Ovary (tissue), 9 donors: ENCODE results near the gene WWC1. TPM values are rescaled to one million over a fixed set of nuclear protein-coding genes. Genes with fewer than 3 reads are reported as not detected.

Experiments used
- DNase-seq, 5 donors: peaks; one replicate each; pipeline ENCODE4 v3.0.0-alpha.2; 2019 to 2020
- H3K27ac ChIP-seq, 2 donors: fragments of 200-600 bp; one replicate each; pipeline versions ENCODE4 v1.5.1 to v1.8.0; 2019 to 2022
- H3K27me3 ChIP-seq: fragments of 200-600 bp; one replicate; pipeline ENCODE4 v1.8.0; 2022
- H3K36me3 ChIP-seq: fragments of 200-600 bp; sonication (generic); one replicate; pipeline ENCODE4 v1.5.1; 2019
- H3K4me1 ChIP-seq: one replicate; pipeline ENCODE4 v1.8.1; 2013; ENCODE audit warnings: mild to moderate bottlenecking, moderate library complexity; ENCODE audit not compliant: insufficient read depth
- H3K4me3 ChIP-seq: fragments of 200-600 bp; sonication (generic); one replicate; pipeline ENCODE4 v1.5.1; 2017
- H3K9me3 ChIP-seq, 2 donors: fragments of 200-600 bp in 1 of 2; sonication (generic) in 1 of 2; one replicate each; pipeline versions ENCODE4 v1.5.1 to v1.8.1; 2013 to 2019; ENCODE audit warnings: mild to moderate bottlenecking in 1 of 2, moderate library complexity in 1 of 2
- EP300 ChIP-seq: sonication (generic); formaldehyde crosslinking; IDR thresholded peaks from one replicate; pipeline ENCODE4 v1.6.1; 2017; ENCODE audit warnings: antibody characterized with exemption
- POLR2A ChIP-seq: fragments of 450-650 bp; IDR thresholded peaks from one replicate; pipeline ENCODE4 v1.6.1; 2017; ENCODE audit warnings: antibody characterized with exemption, mild to moderate bottlenecking, moderate library complexity
- whole genome bisulfite sequencing, 3 donors: extraction: QIAGEN DNeasy Blood & Tissue Kit in 1 of 3; methylation state at CpG; one replicate each; pipeline versions ENCODE4 v1.1.5 to v1.1.7; 2013 to 2017; 5-methylcytosine and 5-hydroxymethylcytosine counted together
- intact Hi-C, 4 donors: fragments of 100-400 bp; cut with DNase I; formaldehyde crosslinking; loops; one replicate each; pipeline versions ENCODE4 v1.11.0 to v1.15.1; 2022 to 2023
- polyA plus RNA-seq, 2 donors: library from polyadenylated mRNA; stranded (reverse); fragments of 200-250 nt in 1 of 2; fragments of 350-450 nt in 1 of 2; fragmentation: Illumina TruSeq in 1 of 2; extraction: RNeasy Lipid Tissue Mini Kit (QIAGEN cat#74804) in 1 of 2; gene quantifications; one replicate each; pipeline ENCODE4 v1.2.3, GENCODE V29; 2013 to 2014
- total RNA-seq, 7 donors: library from RNA; depleted of rRNA in 2 of 7; stranded (reverse); fragments of >200 nt in 2 of 7; fragmentation: NEBNext Ultra II Directional in 3 of 7; extraction: Animal tissue kit (Norgen Biotek cat#: 25700) in 3 of 7; gene quantifications; one replicate each; pipeline versions ENCODE4 v1.1.0 to v1.2.4, GENCODE V29; 2016 to 2023
- TF ChIP-seq, protein P1 (sequence below), 3 donors: fragments of 450-650 bp in 2 of 3; fragments of 200-600 bp in 1 of 3; IDR thresholded peaks; one replicate each; pipeline versions ENCODE4 v1.5.1 to v1.8.0; 2016 to 2022; ENCODE audit warnings: antibody characterized with exemption in 3 of 3, mild to moderate bottlenecking in 1 of 3
- donor health status: DM: no; HTN: no; CAD: no; lungs with moderate emphysema.
- donor health status: DM: no; HTN: no; CAD: no.
- donor health status: Bipolar disorder and iron deficiency.
- donor health status: DM: yes; HTN: yes; CAD: no.
- donor health status: DM: no; HTN: no; CAD: no.
- donor health status: DM: yes; HTN: yes; CAD: no.

The WWC1 gene
- total and polyA plus RNA-seq, 9 donors, result 0.58 to 60.3 (median 5.3) TPM

DNA sequence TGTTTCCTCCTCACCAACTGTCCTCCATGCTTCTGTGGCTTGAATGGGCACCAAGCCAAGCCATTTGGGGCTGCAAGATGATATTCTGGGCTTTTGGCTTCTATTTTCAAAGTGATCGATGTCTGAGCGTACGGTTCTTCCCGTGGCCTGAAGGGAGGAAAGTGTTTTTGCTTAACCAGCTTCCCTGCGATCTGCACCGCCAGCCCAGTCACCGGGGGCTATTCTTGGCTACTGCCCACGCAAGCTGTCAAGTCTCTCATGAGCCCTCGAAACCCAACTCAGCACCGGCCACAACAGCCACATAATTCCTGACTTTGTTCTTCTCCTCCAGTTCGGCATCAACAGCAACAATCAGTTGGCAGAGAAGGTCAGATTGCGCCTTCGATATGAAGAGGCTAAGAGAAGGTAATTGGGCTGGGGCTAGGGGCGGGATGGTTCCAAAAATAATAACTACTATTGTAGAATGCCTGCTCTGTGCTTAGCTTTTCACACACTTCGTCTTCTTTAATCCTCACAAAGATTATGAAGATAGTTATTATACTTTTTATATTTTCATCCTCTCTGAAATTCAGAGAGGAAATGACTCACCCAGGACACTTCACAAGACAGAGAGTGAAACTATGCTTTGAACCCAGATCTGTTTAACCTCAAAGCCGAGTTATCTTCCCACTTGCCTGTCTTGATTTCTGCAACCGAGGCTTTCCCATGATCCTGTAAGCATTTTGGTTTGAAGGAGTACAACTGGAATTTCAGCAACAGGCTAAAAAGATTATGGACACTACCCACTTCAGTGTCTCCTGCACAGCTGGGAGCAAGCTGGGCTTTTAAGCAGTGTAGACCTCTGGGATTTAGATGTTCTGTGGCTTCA lies 118.4 kb downstream of the WWC1 start:
- intact Hi-C loops, result no loop called here
- WGBS, 3 donors, result 46 to 52% (median 48%) methylated on average over 17 of the region's 17 CpGs
- TF ChIP-seq POLR2A (no peak), EP300 (no peak)
- TF ChIP-seq, protein P1, sequence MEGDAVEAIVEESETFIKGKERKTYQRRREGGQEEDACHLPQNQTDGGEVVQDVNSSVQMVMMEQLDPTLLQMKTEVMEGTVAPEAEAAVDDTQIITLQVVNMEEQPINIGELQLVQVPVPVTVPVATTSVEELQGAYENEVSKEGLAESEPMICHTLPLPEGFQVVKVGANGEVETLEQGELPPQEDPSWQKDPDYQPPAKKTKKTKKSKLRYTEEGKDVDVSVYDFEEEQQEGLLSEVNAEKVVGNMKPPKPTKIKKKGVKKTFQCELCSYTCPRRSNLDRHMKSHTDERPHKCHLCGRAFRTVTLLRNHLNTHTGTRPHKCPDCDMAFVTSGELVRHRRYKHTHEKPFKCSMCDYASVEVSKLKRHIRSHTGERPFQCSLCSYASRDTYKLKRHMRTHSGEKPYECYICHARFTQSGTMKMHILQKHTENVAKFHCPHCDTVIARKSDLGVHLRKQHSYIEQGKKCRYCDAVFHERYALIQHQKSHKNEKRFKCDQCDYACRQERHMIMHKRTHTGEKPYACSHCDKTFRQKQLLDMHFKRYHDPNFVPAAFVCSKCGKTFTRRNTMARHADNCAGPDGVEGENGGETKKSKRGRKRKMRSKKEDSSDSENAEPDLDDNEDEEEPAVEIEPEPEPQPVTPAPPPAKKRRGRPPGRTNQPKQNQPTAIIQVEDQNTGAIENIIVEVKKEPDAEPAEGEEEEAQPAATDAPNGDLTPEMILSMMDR (IDR thresholded peaks at IDR 0.05), result no peak
- Histone ChIP-seq H3K36me3 (no peaks in the 10 kb centered on the region), H3K27me3 (no peaks in the 10 kb centered on the region), H3K4me1 (no peaks in the 10 kb centered on the region), H3K9me3 (no peaks in the 10 kb centered on the region), H3K4me3 (no peak overlapping the region), H3K27ac (no peak overlapping the region)
- DNase-seq, result no peak

DNA sequence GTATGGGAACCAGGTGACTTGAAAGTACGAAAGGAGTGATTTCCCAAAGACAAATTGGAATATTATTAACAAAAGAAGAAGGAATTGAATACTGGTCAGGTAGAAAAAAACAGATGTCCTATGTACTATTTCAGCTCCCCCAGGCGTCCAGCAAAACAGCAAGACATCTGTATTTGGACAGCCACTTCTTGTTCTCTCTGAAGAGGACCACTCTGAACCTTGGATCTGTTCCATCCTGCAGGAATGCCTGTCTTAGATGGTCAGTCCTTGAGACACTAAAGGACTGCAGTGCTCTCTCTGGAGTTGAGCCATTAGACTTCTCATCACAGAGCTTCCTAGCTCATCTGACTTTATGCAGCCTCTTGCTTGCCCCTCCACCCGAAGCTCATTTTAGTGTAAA lies 120.4 kb downstream of the WWC1 start:
- intact Hi-C loops, result no loop called here
- Histone ChIP-seq H3K36me3 (no peaks in the 10 kb centered on the region), H3K27me3 (no peaks in the 10 kb centered on the region), H3K4me3 (no peak overlapping the region), H3K4me1 (no peaks in the 10 kb centered on the region), H3K9me3 (no peaks in the 10 kb centered on the region), H3K27ac (no peak overlapping the region)
- no peak for TF ChIP-seq POLR2A
- TF ChIP-seq, protein P1 (IDR thresholded peaks at IDR 0.05), result no peak
- TF ChIP-seq EP300, result no peak
- no peak for DNase-seq
- WGBS, 3 donors, result 73 to 86% (median 80%) methylated on average over 3 of the region's 3 CpGs

DNA sequence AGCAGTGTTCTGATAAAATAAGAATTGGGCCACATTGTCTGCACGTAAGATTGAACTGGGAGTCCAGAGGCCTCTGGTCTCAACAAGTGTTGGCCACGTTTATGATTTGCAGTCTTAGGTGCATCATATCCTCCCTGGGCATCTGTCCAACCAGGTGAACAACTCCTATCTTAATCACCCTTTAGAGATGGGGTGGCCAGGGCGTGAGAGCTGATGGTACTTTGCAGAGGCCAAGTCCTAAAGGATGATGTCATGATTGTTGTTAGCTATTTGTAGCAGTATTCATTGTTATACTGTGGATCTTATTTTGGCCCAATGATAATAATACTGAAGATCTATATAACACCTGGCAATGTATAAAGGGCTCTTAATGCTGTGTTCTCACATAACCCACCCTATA lies 121.6 kb downstream of the WWC1 start:
- intact Hi-C loops, result no loop called here
- Histone ChIP-seq H3K36me3 (no peaks in the 10 kb centered on the region), H3K9me3 (no peaks in the 10 kb centered on the region), H3K4me1 (no peaks in the 10 kb centered on the region), H3K27me3 (no peaks in the 10 kb centered on the region), H3K4me3 (no peak overlapping the region), H3K27ac (no peak overlapping the region)
- WGBS, 3 donors, result 80 to 91% (median 91%) methylated on average over 3 of the region's 3 CpGs
- TF ChIP-seq, protein P1 (IDR thresholded peaks at IDR 0.05), result no peak
- TF ChIP-seq EP300 (no peak), POLR2A (no peak)
- no peak for DNase-seq

DNA sequence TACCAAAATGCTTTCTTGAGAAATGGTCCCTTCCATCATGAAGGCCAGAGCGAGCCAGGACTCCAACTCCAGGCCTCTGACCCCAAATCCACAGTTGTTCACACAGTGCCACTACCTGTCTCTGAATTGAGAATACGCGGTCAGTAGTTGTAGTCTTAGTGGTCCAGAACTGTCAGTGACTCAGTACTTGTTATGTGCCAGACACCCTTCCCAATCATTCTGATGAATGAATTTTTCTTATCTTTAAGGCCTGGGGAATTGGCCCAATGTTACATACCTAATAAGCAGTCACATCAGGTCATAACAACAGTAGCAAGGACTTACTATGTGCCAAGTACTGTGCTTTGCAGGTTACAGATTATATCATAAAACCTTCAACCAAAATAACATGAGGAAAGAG lies 122.2 kb downstream of the WWC1 start:
- TF ChIP-seq, protein P1 (IDR thresholded peaks at IDR 0.05), result no peak
- TF ChIP-seq EP300 (no peak), POLR2A (no peak)
- no peaks in the 10 kb centered on the region for H3K4me1 ChIP-seq
- H3K9me3 ChIP-seq, result no peaks in the 10 kb centered on the region
- no peak overlapping the region for H3K4me3 ChIP-seq
- WGBS, 3 donors, result 90 to 100% (median 98%) methylated on average over 3 of the region's 3 CpGs
- no peaks in the 10 kb centered on the region for H3K36me3 ChIP-seq
- H3K27me3 ChIP-seq, result no peaks in the 10 kb centered on the region
- H3K27ac ChIP-seq, result no peak overlapping the region
- no peak for DNase-seq
- intact Hi-C loops, result no loop called here
